Measurements from ENCODE around the gene TTF1. TPM values are rescaled to one million over a fixed set of nuclear protein-coding genes. Genes with fewer than 3 reads are reported as not detected.
A peak's percentile ranks its signal among the peaks of the same experiment; 100 is the strongest.

The TTF1 gene
- total and polyA plus RNA-seq, 2 of the 13 experiments (the other 11 are each of a cell fraction or from before 2014, with no cell fraction given): 3.4 to 9.8 TPM

GRCh38 chr9:132354637-132355355 is 51.8 kb downstream of the TTF1 start, which contains the start of gene SETX (continued):
- TF ChIP-seq PAXIP1 (CRISPR knock-in tag; conservative IDR thresholded peaks at IDR 0.05) (peak; percentile 73), ZUFSP (CRISPR knock-in tag; IDR thresholded peaks at IDR 0.05; ENCODE audit: borderline replicate concordance) (no peak), DRAP1 (CRISPR knock-in tag; IDR thresholded peaks at IDR 0.05) (peak; percentile 90; the same call in 1 of the 2 replicates), ATF6 (CRISPR knock-in tag; conservative IDR thresholded peaks at IDR 0.05) (no peak), TGIF2 (CRISPR knock-in tag; IDR thresholded peaks at IDR 0.05) (no peak), ZNF382 (CRISPR knock-in tag; IDR thresholded peaks at IDR 0.05; ENCODE audit: borderline replicate concordance) (no peak), ZFY (CRISPR knock-in tag; IDR thresholded peaks at IDR 0.05) (peak; percentile 97), RBFOX2 (IDR thresholded peaks at IDR 0.05; ENCODE audit: low read depth, low read length) (peak; percentile 94), HDAC1 (CRISPR knock-in tag; IDR thresholded peaks at IDR 0.05) (peak; percentile 78), GMEB1 (CRISPR knock-in tag; IDR thresholded peaks at IDR 0.05; ENCODE audit: borderline replicate concordance) (peak; percentile 64; the same call in 1 of the 2 replicates), ZSCAN20 (CRISPR knock-in tag; IDR thresholded peaks at IDR 0.05; ENCODE audit: borderline replicate concordance) (peak; percentile 80; the same call in 1 of the 2 replicates), NR2C2 (CRISPR knock-in tag; IDR thresholded peaks at IDR 0.05; ENCODE audit: borderline replicate concordance) (peak; percentile 93), ZNF207 (IDR thresholded peaks at IDR 0.05; ENCODE audit: borderline replicate concordance) (no peak), MAZ (IDR thresholded peaks at IDR 0.05; ENCODE audit: borderline replicate concordance, low read depth, low read length) (peak; percentile 97), MAZ (CRISPR knock-in tag; IDR thresholded peaks at IDR 0.05; ENCODE audit: low read depth) (peak; percentile 85), ZGPAT (CRISPR knock-in tag; IDR thresholded peaks at IDR 0.05) (peak; percentile 80; the same call in 1 of the 2 replicates), ZNF616 (CRISPR knock-in tag; IDR thresholded peaks at IDR 0.05; ENCODE audit: low read depth) (no peak)

All from HepG2 (cell line).